Ovary (tissue), 3 donors: ENCODE results near the gene PNMA8C.

Source experiments
- CTCF ChIP-seq, 3 donors: fragments of 450-650 bp in 2 of 3; fragments of 200-600 bp in 1 of 3; IDR thresholded peaks; one replicate each; pipeline versions ENCODE4 v1.5.1 to v1.8.0; 2016 to 2022; ENCODE audit warnings: antibody characterized with exemption in 3 of 3, mild to moderate bottlenecking in 1 of 3
- POLR2A ChIP-seq: fragments of 450-650 bp; IDR thresholded peaks from one replicate; pipeline ENCODE4 v1.6.1; 2017; ENCODE audit warnings: antibody characterized with exemption, mild to moderate bottlenecking, moderate library complexity
- donor health status: DM: no; HTN: no; CAD: no.

- TF ChIP-seq CTCF (IDR thresholded peaks at IDR 0.05), result no peak
- TF ChIP-seq POLR2A, result no peak
Observed at GRCh38 chr19:46460055-46460454, 31.3 kb upstream of the PNMA8C start.
